Measurements from ENCODE around the gene PRR15L.

- TF ChIP-seq CTCF (IDR thresholded peaks at IDR 0.05) (no peak), EZH2 (IDR thresholded peaks at IDR 0.05; ENCODE audit: borderline replicate concordance, insufficient read depth, low read depth, low read length, poor library complexity, severe bottlenecking) (no peak)
Observed at GRCh38 chr17:47950448-47950847, 7.2 kb downstream of the PRR15L start.

Measured in B cell (primary cell).